HEK293T (cell line): Measurements from ENCODE around the gene GTF3A.

Experiments used
- CTCF ChIA-PET: fragments of 350-600 bp; formaldehyde crosslinking; extraction: SDS; loops from one replicate; lab custom pipeline; 2021; ENCODE audit warnings: antibody characterized with exemption, inconsistent platforms; lab: Yijun Ruan, JAX
- POLR2A ChIA-PET: fragments of 350-600 bp; formaldehyde crosslinking; extraction: SDS; loops from one replicate; lab custom pipeline; 2020; ENCODE audit warnings: antibody characterized with exemption, inconsistent platforms; lab: Yijun Ruan, JAX
- DNase-seq: peaks from one replicate; pipeline ENCODE4 v3.0.0; 2012; ENCODE audit warnings: mixed read lengths; ENCODE audit errors: extremely low spot score
- ARNT ChIP-seq: fragments of 450-650 bp; IDR thresholded peaks from 2 replicates; pipeline ENCODE4 v1.6.1; 2017; ENCODE audit warnings: mild to moderate bottlenecking
- BHLHE40 ChIP-seq: fragments of 450-650 bp; IDR thresholded peaks from 2 replicates; pipeline ENCODE4 v1.6.1; 2016; ENCODE audit warnings: mild to moderate bottlenecking, moderate library complexity, borderline replicate concordance
- CTBP1 ChIP-seq: fragments of 450-650 bp; IDR thresholded peaks from 2 replicates; pipeline ENCODE4 v1.6.1; 2016; ENCODE audit warnings: borderline replicate concordance
- ELF4 ChIP-seq: fragments of 450-650 bp; IDR thresholded peaks from 2 replicates; pipeline ENCODE4 v1.6.1; 2017; ENCODE audit warnings: antibody characterized with exemption
- FOXA1 ChIP-seq: fragments of 450-650 bp; IDR thresholded peaks from 2 replicates; pipeline ENCODE4 v1.6.1; 2016; ENCODE audit warnings: mild to moderate bottlenecking
- FOXK2 ChIP-seq: fragments of 450-650 bp; IDR thresholded peaks from 2 replicates; pipeline ENCODE4 v1.6.1; 2016; ENCODE audit warnings: mild to moderate bottlenecking
- FOXM1 ChIP-seq: fragments of 450-650 bp; IDR thresholded peaks from 2 replicates; pipeline ENCODE4 v1.6.1; 2017; ENCODE audit warnings: mild to moderate bottlenecking, borderline replicate concordance
- HDGF ChIP-seq: fragments of 450-650 bp; IDR thresholded peaks from 2 replicates; pipeline ENCODE4 v1.6.1; 2017; ENCODE audit warnings: antibody characterized with exemption, borderline replicate concordance
- L3MBTL2 ChIP-seq: fragments of 450-650 bp; conservative IDR thresholded peaks from 2 replicates; pipeline ENCODE4 v1.6.1; 2016; ENCODE audit warnings: mild to moderate bottlenecking
- LEF1 ChIP-seq: fragments of 450-650 bp; IDR thresholded peaks from 2 replicates; pipeline ENCODE4 v1.6.1; 2017; ENCODE audit warnings: mild to moderate bottlenecking, borderline replicate concordance
- NFRKB ChIP-seq: fragments of 450-650 bp; IDR thresholded peaks from 2 replicates; pipeline ENCODE4 v1.6.1; 2016; ENCODE audit warnings: mild to moderate bottlenecking, moderate library complexity
- SP1 ChIP-seq: fragments of 450-650 bp; IDR thresholded peaks from 2 replicates; pipeline ENCODE4 v1.6.1; 2017
- SUZ12 ChIP-seq: fragments of 450-650 bp; IDR thresholded peaks from 2 replicates; pipeline ENCODE4 v1.6.1; 2016; ENCODE audit warnings: mild to moderate bottlenecking
- TARDBP ChIP-seq: fragments of 450-650 bp; IDR thresholded peaks from 2 replicates; pipeline ENCODE4 v1.6.1; 2016
- ZNF384 ChIP-seq: fragments of 450-650 bp; IDR thresholded peaks from 2 replicates; pipeline ENCODE4 v1.6.1; 2016
- TF ChIP-seq, protein P1 (sequence below): fragments of 450-650 bp; IDR thresholded peaks from 2 replicates; pipeline ENCODE4 v1.6.1; 2016

Gene GTF3A

DNA sequence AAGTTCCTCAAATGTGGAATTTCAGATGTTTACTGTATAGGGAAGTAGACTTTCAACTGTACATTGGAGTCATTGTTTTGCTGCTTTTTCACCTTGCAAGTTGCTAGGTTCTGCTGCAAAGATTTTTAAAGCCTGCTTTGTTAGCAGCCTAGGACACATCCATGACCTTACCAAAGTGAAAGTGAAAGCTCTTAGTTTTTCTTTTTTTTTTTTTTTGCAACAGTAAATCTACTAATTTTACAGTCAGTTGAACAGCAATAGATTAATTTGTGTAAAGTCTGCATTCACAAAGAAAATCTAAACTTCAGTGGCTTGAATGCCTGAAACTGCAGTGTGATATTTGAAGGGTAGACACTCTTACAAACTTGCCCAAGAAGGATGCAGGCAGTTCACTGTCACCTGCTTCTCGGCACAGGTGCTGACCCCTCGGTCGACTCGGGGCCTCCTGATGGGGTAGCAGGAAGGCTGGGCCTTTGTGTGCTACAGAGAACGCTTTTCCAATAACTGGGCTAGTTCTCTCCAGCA is 31.0 kb downstream of the GTF3A start:
- no peak for DNase-seq
- CTCF ChIA-PET, result no interaction called here
- POLR2A ChIA-PET, result no interaction called here

DNA sequence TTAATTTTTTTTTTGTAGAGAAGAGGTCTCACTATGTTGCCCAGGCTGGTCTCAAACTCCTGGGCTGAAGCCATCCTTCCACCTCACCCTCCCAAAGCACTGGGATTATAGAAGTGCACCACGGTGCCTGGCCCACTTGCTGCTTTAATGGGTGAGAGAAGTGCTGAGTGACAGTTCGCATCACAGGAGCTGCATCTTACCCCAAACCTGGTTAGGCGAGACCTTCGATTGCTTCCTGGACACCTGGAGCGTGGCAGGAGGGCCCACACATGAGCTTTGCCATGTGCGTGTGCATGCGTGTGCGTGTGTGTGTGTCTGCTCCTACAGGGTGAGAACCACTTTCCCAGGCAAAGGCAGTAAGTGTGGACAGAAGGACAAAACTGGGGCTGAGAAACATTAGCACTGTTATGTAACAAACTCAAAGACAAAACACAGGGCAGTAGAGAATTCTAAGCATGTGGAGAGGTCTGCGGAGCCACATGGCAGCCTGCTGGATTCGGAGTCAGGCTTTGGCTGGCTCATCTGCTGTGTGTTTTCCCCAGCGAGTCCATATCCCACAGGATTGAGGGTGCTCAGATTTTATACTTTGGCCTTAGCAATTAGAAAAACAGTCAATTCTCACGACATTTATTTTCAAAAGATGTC is 37.6 kb downstream of the GTF3A start:
- DNase-seq, result no peak
- CTCF ChIA-PET, result no interaction called here

More for the DNA sequence above, 31.0 kb downstream of the GTF3A start:
- TF ChIP-seq, protein P1, sequence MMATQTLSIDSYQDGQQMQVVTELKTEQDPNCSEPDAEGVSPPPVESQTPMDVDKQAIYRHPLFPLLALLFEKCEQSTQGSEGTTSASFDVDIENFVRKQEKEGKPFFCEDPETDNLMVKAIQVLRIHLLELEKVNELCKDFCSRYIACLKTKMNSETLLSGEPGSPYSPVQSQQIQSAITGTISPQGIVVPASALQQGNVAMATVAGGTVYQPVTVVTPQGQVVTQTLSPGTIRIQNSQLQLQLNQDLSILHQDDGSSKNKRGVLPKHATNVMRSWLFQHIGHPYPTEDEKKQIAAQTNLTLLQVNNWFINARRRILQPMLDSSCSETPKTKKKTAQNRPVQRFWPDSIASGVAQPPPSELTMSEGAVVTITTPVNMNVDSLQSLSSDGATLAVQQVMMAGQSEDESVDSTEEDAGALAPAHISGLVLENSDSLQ, result no peak
- TF ChIP-seq BHLHE40, result no peak

GRCh38 chr13:27463500-27463899 is 39.1 kb downstream of the GTF3A start:
- TF ChIP-seq BHLHE40 (no peak), HDGF (no peak), ELF4 (no peak), ARNT (no peak), NFRKB (no peak), SUZ12 (no peak), L3MBTL2 (no peak), ZNF384 (no peak), CTBP1 (no peak)
- ChIA-PET CTCF (no interaction called here), POLR2A (no interaction called here)
- no peak for DNase-seq

More for the DNA sequence above, 37.6 kb downstream of the GTF3A start:
- POLR2A ChIA-PET, result no interaction called here
- no peak for TF ChIP-seq L3MBTL2
- TF ChIP-seq FOXM1, result no peak
- TF ChIP-seq FOXA1, result no peak
- no peak for TF ChIP-seq BHLHE40
- TF ChIP-seq ZNF384, result no peak
- TF ChIP-seq, protein P1, result no peak
- TF ChIP-seq CTBP1, result no peak
- TF ChIP-seq ARNT, result no peak
- TF ChIP-seq HDGF, result no peak
- no peak for TF ChIP-seq NFRKB
- no peak for TF ChIP-seq SUZ12
- no peak for TF ChIP-seq TARDBP
- no peak for TF ChIP-seq ELF4
- TF ChIP-seq FOXK2, result no peak
- no peak for TF ChIP-seq LEF1

DNA sequence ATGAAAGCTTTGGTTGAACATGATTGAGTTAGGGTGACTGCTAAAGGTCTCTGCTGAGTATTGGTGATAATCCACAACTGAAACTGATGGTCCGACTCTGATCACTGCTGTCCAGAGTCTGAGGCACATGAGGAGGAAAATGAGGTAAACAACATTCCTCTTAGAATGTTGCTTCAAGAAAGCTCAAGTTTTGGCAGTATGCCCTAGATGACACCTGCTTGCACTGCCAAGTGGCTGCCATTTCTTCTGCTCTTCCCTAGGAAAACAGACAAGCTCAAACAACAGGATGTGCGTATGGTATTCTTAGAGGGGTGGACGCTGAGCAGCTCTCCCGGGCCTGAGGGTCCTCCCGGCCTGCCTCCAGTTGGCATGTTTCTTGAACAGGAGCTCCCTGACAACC is 41.2 kb downstream of the GTF3A start:
- POLR2A ChIA-PET, result interaction anchor here (0.8 to 1.0 kb wide), 2 partner anchors 15 to 16 kb away, joined by 3 read pairs; partner anchors contain the start of gene MTIF3
- no peak for TF ChIP-seq FOXA1
- TF ChIP-seq ARNT, result no peak
- no peak for TF ChIP-seq SUZ12
- TF ChIP-seq NFRKB, result no peak
- no peak for TF ChIP-seq L3MBTL2
- TF ChIP-seq FOXM1, result no peak
- no peak for TF ChIP-seq FOXK2
- no peak for TF ChIP-seq ZNF384
- TF ChIP-seq, protein P1, result no peak
- no peak for TF ChIP-seq CTBP1
- TF ChIP-seq HDGF, result no peak
- no peak for TF ChIP-seq SP1
- no peak for TF ChIP-seq LEF1
- no peak for TF ChIP-seq ELF4
- TF ChIP-seq TARDBP, result no peak
- no peak for TF ChIP-seq BHLHE40
- DNase-seq, result no peak
- CTCF ChIA-PET, result no interaction called here

DNA sequence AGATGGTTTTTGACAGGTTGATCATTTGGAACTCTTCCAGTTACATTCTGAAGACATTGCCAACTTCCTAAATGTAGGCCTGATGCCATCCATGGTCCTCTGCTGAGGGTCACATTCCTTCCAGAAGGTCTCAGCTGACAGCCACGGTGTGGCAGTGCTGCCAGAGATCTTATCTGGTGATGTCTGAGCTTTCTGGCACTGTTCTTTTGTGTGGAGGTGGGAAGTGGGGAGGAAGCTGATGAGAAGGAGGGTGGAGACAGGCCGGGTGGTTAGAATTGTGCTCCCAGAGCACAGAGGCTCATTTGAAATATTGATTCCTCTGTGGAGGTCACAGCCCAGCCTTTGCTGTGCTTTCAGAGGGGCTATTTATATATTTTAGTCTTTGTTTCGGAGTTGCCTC is 42.1 kb downstream of the GTF3A start:
- DNase-seq, result no peak
- TF ChIP-seq ELF4 (no peak), FOXK2 (no peak), L3MBTL2 (no peak), NFRKB (no peak), ZNF384 (no peak), ARNT (no peak), TARDBP (no peak), LEF1 (no peak), FOXM1 (no peak), HDGF (no peak), CTBP1 (no peak), BHLHE40 (no peak), SUZ12 (no peak), SP1 (no peak), FOXA1 (no peak)
- TF ChIP-seq, protein P1, result no peak
- ChIA-PET POLR2A (no interaction called here), CTCF (no interaction called here)
